ENCODE results near the gene RHBDD3.

Gene RHBDD3

DNA sequence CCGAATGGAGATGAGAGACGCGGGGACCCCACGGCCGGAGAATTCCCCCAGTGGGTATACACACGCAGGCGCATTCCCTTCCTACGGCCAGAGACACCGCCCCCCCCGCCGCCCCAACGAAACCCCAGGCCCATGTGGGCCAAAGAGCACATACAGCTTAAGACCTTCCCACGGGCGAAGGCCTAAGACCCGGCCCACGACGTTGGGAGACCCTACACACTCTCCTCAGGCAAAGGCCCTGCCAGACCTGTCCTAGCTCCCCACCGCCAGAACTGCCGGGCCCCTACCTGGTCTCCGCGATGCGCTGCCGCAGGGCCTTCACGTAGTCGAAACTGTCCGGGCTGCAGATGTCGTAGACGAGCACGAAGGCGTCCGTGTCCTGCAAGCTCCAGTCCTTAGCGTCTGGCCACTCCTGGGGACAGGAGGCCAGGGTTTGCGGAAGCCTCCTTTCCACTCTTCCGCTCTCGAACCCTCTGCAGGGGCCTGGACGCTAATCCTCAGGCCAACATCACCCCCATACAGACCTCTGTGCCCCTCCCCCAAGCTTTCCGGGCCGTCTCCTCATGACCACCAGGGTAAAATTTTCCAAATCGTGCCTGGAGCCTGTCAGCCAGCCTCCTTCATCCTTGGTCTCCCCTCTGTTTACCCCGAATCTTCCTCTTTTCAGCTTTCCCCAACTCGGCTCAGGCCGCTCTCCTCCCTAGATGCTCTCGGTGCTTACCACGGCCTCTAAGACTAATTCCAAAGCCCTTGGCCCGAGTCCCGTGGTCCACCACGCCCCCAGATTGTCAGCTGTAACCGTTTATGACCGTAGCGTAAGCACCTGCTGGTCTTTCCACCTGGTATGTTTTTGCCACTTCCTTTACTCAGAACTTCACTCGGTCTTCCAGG, 46.0 kb upstream of the RHBDD3 start:
- no peak overlapping the region for H3K4me3 ChIP-seq (ENCODE audit: low read depth, low read length)
- CTCF ChIA-PET = interaction anchor here (0.6 to 1.6 kb wide), 4 partner anchors 8 to 51 kb away, joined by 3 to 6 read pairs (median 4); no protein-coding TSS in a partner anchor
- no peaks in the 10 kb centered on the region for H3K9me3 ChIP-seq (ENCODE audit: control insufficient read depth, insufficient read depth, low read depth, low read length)
- no peaks in the 10 kb centered on the region for H3K36me3 ChIP-seq (ENCODE audit: control insufficient read depth in 2 of 2, insufficient read depth in 1 of 2, low read length in 2 of 2)
- POLR2A ChIA-PET = interaction anchor here (1.8 kb wide), 1 partner anchor 21 kb away, joined by 4 read pairs; no protein-coding TSS in a partner anchor
- no peak overlapping the region for H3K27ac ChIP-seq (ENCODE audit: extremely low read depth, low read depth, low read length)
- peaks cover 14% of the 10 kb centered on the region for H3K4me1 ChIP-seq (ENCODE audit: control insufficient read depth, insufficient read depth, low read length)
- TF ChIP-seq ZNF214 (tag by site-specific recombination; IDR thresholded peaks at IDR 0.05; ENCODE audit: borderline replicate concordance) = no peak
- TF ChIP-seq YY2 (tag by site-specific recombination; IDR thresholded peaks at IDR 0.05) = no peak
- TF ChIP-seq ZNF140 (tag by site-specific recombination; IDR thresholded peaks at IDR 0.05) = no peak
- no peak for TF ChIP-seq ZNF596 (tag by site-specific recombination; IDR thresholded peaks at IDR 0.05)
- no peak for TF ChIP-seq KLF1 (tag by site-specific recombination; IDR thresholded peaks at IDR 0.05)
- no peak for TF ChIP-seq ZNF626 (tag by site-specific recombination; IDR thresholded peaks at IDR 0.05)
- TF ChIP-seq, protein P1, sequence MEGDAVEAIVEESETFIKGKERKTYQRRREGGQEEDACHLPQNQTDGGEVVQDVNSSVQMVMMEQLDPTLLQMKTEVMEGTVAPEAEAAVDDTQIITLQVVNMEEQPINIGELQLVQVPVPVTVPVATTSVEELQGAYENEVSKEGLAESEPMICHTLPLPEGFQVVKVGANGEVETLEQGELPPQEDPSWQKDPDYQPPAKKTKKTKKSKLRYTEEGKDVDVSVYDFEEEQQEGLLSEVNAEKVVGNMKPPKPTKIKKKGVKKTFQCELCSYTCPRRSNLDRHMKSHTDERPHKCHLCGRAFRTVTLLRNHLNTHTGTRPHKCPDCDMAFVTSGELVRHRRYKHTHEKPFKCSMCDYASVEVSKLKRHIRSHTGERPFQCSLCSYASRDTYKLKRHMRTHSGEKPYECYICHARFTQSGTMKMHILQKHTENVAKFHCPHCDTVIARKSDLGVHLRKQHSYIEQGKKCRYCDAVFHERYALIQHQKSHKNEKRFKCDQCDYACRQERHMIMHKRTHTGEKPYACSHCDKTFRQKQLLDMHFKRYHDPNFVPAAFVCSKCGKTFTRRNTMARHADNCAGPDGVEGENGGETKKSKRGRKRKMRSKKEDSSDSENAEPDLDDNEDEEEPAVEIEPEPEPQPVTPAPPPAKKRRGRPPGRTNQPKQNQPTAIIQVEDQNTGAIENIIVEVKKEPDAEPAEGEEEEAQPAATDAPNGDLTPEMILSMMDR (tag by site-specific recombination; IDR thresholded peaks at IDR 0.05) = no peak
- TF ChIP-seq ZNF48 (tag by site-specific recombination; IDR thresholded peaks at IDR 0.05) = no peak
- TF ChIP-seq ZNF792 (tag by site-specific recombination; IDR thresholded peaks at IDR 0.05) = no peak
- no peak for TF ChIP-seq ZNF416 (tag by site-specific recombination; IDR thresholded peaks at IDR 0.05)
- TF ChIP-seq, protein P2, sequence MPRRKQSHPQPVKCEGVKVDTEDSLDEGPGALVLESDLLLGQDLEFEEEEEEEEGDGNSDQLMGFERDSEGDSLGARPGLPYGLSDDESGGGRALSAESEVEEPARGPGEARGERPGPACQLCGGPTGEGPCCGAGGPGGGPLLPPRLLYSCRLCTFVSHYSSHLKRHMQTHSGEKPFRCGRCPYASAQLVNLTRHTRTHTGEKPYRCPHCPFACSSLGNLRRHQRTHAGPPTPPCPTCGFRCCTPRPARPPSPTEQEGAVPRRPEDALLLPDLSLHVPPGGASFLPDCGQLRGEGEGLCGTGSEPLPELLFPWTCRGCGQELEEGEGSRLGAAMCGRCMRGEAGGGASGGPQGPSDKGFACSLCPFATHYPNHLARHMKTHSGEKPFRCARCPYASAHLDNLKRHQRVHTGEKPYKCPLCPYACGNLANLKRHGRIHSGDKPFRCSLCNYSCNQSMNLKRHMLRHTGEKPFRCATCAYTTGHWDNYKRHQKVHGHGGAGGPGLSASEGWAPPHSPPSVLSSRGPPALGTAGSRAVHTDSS (tag by site-specific recombination; IDR thresholded peaks at IDR 0.05) = no peak
- TF ChIP-seq ZNF169 (tag by site-specific recombination; IDR thresholded peaks at IDR 0.05) = no peak
- TF ChIP-seq, protein P3, sequence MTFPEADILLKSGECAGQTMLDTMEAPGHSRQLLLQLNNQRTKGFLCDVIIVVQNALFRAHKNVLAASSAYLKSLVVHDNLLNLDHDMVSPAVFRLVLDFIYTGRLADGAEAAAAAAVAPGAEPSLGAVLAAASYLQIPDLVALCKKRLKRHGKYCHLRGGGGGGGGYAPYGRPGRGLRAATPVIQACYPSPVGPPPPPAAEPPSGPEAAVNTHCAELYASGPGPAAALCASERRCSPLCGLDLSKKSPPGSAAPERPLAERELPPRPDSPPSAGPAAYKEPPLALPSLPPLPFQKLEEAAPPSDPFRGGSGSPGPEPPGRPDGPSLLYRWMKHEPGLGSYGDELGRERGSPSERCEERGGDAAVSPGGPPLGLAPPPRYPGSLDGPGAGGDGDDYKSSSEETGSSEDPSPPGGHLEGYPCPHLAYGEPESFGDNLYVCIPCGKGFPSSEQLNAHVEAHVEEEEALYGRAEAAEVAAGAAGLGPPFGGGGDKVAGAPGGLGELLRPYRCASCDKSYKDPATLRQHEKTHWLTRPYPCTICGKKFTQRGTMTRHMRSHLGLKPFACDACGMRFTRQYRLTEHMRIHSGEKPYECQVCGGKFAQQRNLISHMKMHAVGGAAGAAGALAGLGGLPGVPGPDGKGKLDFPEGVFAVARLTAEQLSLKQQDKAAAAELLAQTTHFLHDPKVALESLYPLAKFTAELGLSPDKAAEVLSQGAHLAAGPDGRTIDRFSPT (tag by site-specific recombination; IDR thresholded peaks at IDR 0.05) = no peak
- TF ChIP-seq, protein P4, sequence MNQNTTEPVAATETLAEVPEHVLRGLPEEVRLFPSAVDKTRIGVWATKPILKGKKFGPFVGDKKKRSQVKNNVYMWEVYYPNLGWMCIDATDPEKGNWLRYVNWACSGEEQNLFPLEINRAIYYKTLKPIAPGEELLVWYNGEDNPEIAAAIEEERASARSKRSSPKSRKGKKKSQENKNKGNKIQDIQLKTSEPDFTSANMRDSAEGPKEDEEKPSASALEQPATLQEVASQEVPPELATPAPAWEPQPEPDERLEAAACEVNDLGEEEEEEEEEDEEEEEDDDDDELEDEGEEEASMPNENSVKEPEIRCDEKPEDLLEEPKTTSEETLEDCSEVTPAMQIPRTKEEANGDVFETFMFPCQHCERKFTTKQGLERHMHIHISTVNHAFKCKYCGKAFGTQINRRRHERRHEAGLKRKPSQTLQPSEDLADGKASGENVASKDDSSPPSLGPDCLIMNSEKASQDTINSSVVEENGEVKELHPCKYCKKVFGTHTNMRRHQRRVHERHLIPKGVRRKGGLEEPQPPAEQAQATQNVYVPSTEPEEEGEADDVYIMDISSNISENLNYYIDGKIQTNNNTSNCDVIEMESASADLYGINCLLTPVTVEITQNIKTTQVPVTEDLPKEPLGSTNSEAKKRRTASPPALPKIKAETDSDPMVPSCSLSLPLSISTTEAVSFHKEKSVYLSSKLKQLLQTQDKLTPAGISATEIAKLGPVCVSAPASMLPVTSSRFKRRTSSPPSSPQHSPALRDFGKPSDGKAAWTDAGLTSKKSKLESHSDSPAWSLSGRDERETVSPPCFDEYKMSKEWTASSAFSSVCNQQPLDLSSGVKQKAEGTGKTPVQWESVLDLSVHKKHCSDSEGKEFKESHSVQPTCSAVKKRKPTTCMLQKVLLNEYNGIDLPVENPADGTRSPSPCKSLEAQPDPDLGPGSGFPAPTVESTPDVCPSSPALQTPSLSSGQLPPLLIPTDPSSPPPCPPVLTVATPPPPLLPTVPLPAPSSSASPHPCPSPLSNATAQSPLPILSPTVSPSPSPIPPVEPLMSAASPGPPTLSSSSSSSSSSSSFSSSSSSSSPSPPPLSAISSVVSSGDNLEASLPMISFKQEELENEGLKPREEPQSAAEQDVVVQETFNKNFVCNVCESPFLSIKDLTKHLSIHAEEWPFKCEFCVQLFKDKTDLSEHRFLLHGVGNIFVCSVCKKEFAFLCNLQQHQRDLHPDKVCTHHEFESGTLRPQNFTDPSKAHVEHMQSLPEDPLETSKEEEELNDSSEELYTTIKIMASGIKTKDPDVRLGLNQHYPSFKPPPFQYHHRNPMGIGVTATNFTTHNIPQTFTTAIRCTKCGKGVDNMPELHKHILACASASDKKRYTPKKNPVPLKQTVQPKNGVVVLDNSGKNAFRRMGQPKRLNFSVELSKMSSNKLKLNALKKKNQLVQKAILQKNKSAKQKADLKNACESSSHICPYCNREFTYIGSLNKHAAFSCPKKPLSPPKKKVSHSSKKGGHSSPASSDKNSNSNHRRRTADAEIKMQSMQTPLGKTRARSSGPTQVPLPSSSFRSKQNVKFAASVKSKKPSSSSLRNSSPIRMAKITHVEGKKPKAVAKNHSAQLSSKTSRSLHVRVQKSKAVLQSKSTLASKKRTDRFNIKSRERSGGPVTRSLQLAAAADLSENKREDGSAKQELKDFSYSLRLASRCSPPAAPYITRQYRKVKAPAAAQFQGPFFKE (tag by site-specific recombination; IDR thresholded peaks at IDR 0.05; ENCODE audit: borderline replicate concordance) = no peak
- TF ChIP-seq, protein P5, sequence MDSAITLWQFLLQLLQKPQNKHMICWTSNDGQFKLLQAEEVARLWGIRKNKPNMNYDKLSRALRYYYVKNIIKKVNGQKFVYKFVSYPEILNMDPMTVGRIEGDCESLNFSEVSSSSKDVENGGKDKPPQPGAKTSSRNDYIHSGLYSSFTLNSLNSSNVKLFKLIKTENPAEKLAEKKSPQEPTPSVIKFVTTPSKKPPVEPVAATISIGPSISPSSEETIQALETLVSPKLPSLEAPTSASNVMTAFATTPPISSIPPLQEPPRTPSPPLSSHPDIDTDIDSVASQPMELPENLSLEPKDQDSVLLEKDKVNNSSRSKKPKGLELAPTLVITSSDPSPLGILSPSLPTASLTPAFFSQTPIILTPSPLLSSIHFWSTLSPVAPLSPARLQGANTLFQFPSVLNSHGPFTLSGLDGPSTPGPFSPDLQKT (IDR thresholded peaks at IDR 0.05; ENCODE audit: borderline replicate concordance, low read depth, low read length) = no peak
- TF ChIP-seq, protein P6, sequence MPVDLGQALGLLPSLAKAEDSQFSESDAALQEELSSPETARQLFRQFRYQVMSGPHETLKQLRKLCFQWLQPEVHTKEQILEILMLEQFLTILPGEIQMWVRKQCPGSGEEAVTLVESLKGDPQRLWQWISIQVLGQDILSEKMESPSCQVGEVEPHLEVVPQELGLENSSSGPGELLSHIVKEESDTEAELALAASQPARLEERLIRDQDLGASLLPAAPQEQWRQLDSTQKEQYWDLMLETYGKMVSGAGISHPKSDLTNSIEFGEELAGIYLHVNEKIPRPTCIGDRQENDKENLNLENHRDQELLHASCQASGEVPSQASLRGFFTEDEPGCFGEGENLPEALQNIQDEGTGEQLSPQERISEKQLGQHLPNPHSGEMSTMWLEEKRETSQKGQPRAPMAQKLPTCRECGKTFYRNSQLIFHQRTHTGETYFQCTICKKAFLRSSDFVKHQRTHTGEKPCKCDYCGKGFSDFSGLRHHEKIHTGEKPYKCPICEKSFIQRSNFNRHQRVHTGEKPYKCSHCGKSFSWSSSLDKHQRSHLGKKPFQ (tag by site-specific recombination; IDR thresholded peaks at IDR 0.05) = no peak
- TF ChIP-seq GLI4 (tag by site-specific recombination; IDR thresholded peaks at IDR 0.05) = no peak
- TF ChIP-seq, protein P7, sequence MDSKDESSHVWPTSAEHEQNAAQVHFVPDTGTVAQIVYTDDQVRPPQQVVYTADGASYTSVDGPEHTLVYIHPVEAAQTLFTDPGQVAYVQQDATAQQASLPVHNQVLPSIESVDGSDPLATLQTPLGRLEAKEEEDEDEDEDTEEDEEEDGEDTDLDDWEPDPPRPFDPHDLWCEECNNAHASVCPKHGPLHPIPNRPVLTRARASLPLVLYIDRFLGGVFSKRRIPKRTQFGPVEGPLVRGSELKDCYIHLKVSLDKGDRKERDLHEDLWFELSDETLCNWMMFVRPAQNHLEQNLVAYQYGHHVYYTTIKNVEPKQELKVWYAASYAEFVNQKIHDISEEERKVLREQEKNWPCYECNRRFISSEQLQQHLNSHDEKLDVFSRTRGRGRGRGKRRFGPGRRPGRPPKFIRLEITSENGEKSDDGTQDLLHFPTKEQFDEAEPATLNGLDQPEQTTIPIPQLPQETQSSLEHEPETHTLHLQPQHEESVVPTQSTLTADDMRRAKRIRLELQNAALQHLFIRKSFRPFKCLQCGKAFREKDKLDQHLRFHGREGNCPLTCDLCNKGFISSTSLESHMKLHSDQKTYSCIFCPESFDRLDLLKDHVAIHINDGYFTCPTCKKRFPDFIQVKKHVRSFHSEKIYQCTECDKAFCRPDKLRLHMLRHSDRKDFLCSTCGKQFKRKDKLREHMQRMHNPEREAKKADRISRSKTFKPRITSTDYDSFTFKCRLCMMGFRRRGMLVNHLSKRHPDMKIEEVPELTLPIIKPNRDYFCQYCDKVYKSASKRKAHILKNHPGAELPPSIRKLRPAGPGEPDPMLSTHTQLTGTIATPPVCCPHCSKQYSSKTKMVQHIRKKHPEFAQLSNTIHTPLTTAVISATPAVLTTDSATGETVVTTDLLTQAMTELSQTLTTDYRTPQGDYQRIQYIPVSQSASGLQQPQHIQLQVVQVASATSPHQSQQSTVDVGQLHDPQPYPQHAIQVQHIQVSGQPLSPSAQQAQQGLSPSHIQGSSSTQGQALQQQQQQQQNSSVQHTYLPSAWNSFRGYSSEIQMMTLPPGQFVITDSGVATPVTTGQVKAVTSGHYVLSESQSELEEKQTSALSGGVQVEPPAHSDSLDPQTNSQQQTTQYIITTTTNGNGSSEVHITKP (tag by site-specific recombination; IDR thresholded peaks at IDR 0.05) = no peak

Measured in HEK293 (cell line).